Left lung (tissue), 10 donors: ENCODE measurements around the gene IMMP2L. TPM values are rescaled to one million over a fixed set of nuclear protein-coding genes. Genes with fewer than 3 reads are reported as not detected.

Experiments
- ATAC-seq: fragments of 200-7000 bp; cut with Tn5 transposase; one replicate; pipeline ENCODE4 v1.9.1; 2020; ENCODE audit warnings: moderate library complexity
- DNase-seq, 4 donors: peaks; one replicate each; pipeline ENCODE4 v3.0.0-alpha.2; 2013 to 2020
- H3K27ac ChIP-seq, 2 donors: fragments of 200-600 bp; sonication (generic) in 1 of 2; one replicate each; pipeline versions ENCODE4 v1.5.0 to v1.8.0; 2020 to 2021
- H3K27me3 ChIP-seq, 2 donors: fragments of 200-600 bp; sonication (generic) in 1 of 2; one replicate each; pipeline versions ENCODE4 v1.5.0 to v1.8.0; 2020 to 2021
- H3K36me3 ChIP-seq, 2 donors: fragments of 200-600 bp; sonication (generic) in 1 of 2; one replicate each; pipeline versions ENCODE4 v1.5.0 to v1.8.0; 2020 to 2021
- H3K4me1 ChIP-seq, 2 donors: fragments of 200-600 bp; one replicate each; pipeline ENCODE4 v1.8.0; 2021
- H3K4me3 ChIP-seq, 2 donors: fragments of 200-600 bp; sonication (generic) in 1 of 2; one replicate each; pipeline versions ENCODE4 v1.5.0 to v1.8.0; 2020 to 2021; ENCODE audit warnings: mild to moderate bottlenecking in 1 of 2
- H3K9me3 ChIP-seq, 2 donors: fragments of 200-600 bp; sonication (generic) in 1 of 2; one replicate each; pipeline versions ENCODE4 v1.5.0 to v1.8.0; 2020 to 2021
- intact Hi-C, 2 donors: fragments of 100-400 bp; cut with DNase I; formaldehyde crosslinking; loops; one replicate each; pipeline versions ENCODE4 v1.11.2 to v1.14.2; 2022
- polyA plus RNA-seq, 6 donors: library from polyadenylated mRNA; unstranded; fragments of 120-200 nt; gene quantifications; one replicate each; pipeline ENCODE4 v1.2.1, GENCODE V29; 2013; ENCODE audit not compliant: insufficient read length in 6 of 6
- total RNA-seq, 2 donors: library from RNA; stranded (reverse); fragmentation: NEBNext Ultra II Directional; extraction: Animal tissue kit (Norgen Biotek cat#: 25700); gene quantifications; one replicate each; pipeline ENCODE4 v1.2.1, GENCODE V29; 2021
- TF ChIP-seq, protein P1 (sequence below), 2 donors: fragments of 200-600 bp; sonication (generic) in 1 of 2; IDR thresholded peaks; one replicate each; pipeline versions ENCODE4 v1.5.0 to v1.8.0; 2021; ENCODE audit warnings: antibody characterized with exemption in 2 of 2
- donor health status: DM: no; HTN: yes; CAD: no.
- donor health status: DM: no; HTN: no; CAD: no.

IMMP2L gene
- total and polyA plus RNA-seq, 8 donors = 10.3 to 30.1 (median 25.7) TPM

- DNase-seq (peak in 1 of 4 donors; percentile 48), ATAC-seq (peak; percentile 80)
- no peaks in the 10 kb centered on the region for H3K27me3 ChIP-seq
- H3K27ac ChIP-seq = no peak overlapping the region
- no peak overlapping the region for H3K4me3 ChIP-seq
- H3K9me3 ChIP-seq = no peaks in the 10 kb centered on the region
- H3K36me3 ChIP-seq = no peaks in the 10 kb centered on the region
- H3K4me1 ChIP-seq = no peaks in the 10 kb centered on the region
- intact Hi-C loops = no loop called here
- TF ChIP-seq, protein P1, sequence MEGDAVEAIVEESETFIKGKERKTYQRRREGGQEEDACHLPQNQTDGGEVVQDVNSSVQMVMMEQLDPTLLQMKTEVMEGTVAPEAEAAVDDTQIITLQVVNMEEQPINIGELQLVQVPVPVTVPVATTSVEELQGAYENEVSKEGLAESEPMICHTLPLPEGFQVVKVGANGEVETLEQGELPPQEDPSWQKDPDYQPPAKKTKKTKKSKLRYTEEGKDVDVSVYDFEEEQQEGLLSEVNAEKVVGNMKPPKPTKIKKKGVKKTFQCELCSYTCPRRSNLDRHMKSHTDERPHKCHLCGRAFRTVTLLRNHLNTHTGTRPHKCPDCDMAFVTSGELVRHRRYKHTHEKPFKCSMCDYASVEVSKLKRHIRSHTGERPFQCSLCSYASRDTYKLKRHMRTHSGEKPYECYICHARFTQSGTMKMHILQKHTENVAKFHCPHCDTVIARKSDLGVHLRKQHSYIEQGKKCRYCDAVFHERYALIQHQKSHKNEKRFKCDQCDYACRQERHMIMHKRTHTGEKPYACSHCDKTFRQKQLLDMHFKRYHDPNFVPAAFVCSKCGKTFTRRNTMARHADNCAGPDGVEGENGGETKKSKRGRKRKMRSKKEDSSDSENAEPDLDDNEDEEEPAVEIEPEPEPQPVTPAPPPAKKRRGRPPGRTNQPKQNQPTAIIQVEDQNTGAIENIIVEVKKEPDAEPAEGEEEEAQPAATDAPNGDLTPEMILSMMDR (IDR thresholded peaks at IDR 0.05) = peak; percentile 62 to 66
Observed at GRCh38 chr7:111089822-111090426, 472.4 kb downstream of the IMMP2L start.

GRCh38 chr7:111088328-111088727, 474.0 kb downstream of the IMMP2L start:
- intact Hi-C loops = no loop called here
- DNase-seq = no peak
- H3K27ac ChIP-seq = no peak overlapping the region
- no peaks in the 10 kb centered on the region for H3K36me3 ChIP-seq
- TF ChIP-seq, protein P1 (IDR thresholded peaks at IDR 0.05) = no peak
- no peaks in the 10 kb centered on the region for H3K9me3 ChIP-seq
- H3K27me3 ChIP-seq = no peaks in the 10 kb centered on the region
- H3K4me3 ChIP-seq = no peak overlapping the region
- H3K4me1 ChIP-seq = peaks cover 0 to 3% of the 10 kb centered on the region in 2 donors
- ATAC-seq = no peak

- ATAC-seq (no peak), DNase-seq (no peak)
- TF ChIP-seq, protein P1 (IDR thresholded peaks at IDR 0.05) = no peak
- peaks cover 0 to 3% of the 10 kb centered on the region in 2 donors for H3K4me1 ChIP-seq
- intact Hi-C loops = no loop called here
- no peaks in the 10 kb centered on the region for H3K36me3 ChIP-seq
- no peak overlapping the region for H3K4me3 ChIP-seq
- H3K27ac ChIP-seq = no peak overlapping the region
- H3K9me3 ChIP-seq = no peaks in the 10 kb centered on the region
- no peaks in the 10 kb centered on the region for H3K27me3 ChIP-seq
Observed at GRCh38 chr7:111086532-111086931, 475.8 kb downstream of the IMMP2L start.

DNA sequence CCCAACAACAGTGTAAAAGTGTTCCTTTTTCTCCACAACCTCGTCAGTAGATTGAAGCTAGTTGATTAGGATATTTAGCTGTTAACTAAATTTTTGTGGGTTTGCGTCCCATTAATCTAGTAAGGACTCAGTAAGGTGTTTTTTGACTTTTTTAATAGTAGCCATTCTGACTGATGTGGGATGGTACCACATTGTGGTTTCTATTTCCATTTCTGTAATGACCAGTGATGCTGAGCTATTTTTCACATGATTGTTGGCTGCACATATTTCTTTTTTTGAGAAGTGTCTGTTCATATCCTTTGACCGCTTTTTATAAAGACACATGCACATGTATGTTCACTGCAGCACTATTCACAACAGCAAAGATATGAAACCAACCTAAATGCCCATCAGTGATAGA, 476.9 kb downstream of the IMMP2L start:
- H3K36me3 ChIP-seq = no peaks in the 10 kb centered on the region
- H3K9me3 ChIP-seq = no peaks in the 10 kb centered on the region
- no peak overlapping the region for H3K4me3 ChIP-seq
- no peak overlapping the region for H3K27ac ChIP-seq
- H3K27me3 ChIP-seq = no peaks in the 10 kb centered on the region
- intact Hi-C loops = no loop called here
- DNase-seq (no peak), ATAC-seq (no peak)
- peaks cover 0 to 3% of the 10 kb centered on the region in 2 donors for H3K4me1 ChIP-seq
- TF ChIP-seq, protein P1 (IDR thresholded peaks at IDR 0.05) = no peak

DNA sequence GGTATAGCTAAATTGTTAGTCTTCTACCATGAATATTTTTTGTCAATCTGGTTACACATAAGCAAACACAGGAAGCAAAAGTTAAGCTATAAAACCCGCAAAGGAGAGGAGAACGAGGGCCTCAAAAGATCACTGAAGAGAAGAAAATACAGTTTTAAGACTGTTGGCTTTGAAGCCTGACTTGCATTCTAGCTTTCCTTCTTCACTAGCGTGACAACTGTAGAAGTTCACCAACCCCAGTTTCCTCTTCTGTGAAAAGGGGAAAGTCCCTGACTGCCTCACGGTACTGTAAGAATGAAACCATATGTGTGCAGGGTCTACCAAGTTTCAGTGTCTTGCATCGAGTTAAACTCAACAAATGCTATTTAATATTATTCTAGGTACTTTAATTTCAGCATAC, 478.9 kb downstream of the IMMP2L start:
- peak; percentile 49 for ATAC-seq

More for the DNA sequence above, 478.9 kb downstream of the IMMP2L start:
- DNase-seq = no peak
- no peaks in the 10 kb centered on the region for H3K27me3 ChIP-seq
- no peaks in the 10 kb centered on the region for H3K9me3 ChIP-seq
- no peaks in the 10 kb centered on the region for H3K36me3 ChIP-seq
- intact Hi-C loops = no loop called here
- peaks cover 0 to 3% of the 10 kb centered on the region in 2 donors for H3K4me1 ChIP-seq
- TF ChIP-seq, protein P1 (IDR thresholded peaks at IDR 0.05) = no peak
- no peak overlapping the region for H3K4me3 ChIP-seq
- no peak overlapping the region for H3K27ac ChIP-seq
